GM18858 (cell line): ENCODE measurements around the gene F3.

Experiments
- ATAC-seq: cut with Tn5 transposase; IDR thresholded peaks from one replicate; pipeline ENCODE4 v1.9.1; 2021; ENCODE audit not compliant: unreplicated experiment

Gene F3

GRCh38 chr1:94553323-94553730, 11.8 kb upstream of the F3 start:
- no peak for ATAC-seq

- ATAC-seq = no peak
Measured at GRCh38 chr1:94552071-94552586, 10.6 kb upstream of the F3 start.

- no peak for ATAC-seq
Measured at GRCh38 chr1:94551449-94551848, 9.9 kb upstream of the F3 start.

- no peak for ATAC-seq
Measured at GRCh38 chr1:94550800-94551241, 9.3 kb upstream of the F3 start.

- ATAC-seq = no peak
Measured at GRCh38 chr1:94550396-94550795, 8.8 kb upstream of the F3 start.

- ATAC-seq = no peak
Measured at GRCh38 chr1:94549706-94550105, 8.1 kb upstream of the F3 start.

GRCh38 chr1:94544706-94545490, 3.3 kb upstream of the F3 start:
- ATAC-seq = no peak

- no peak for ATAC-seq
Measured at GRCh38 chr1:94543893-94544635, 2.5 kb upstream of the F3 start.

- ATAC-seq = no peak
Measured at GRCh38 chr1:94543001-94543400, 1.4 kb upstream of the F3 start.

GRCh38 chr1:94542088-94542870, 720 bp upstream of the F3 start:
- no peak for ATAC-seq

GRCh38 chr1:94540440-94541245, 916 bp downstream of the F3 start:
- no peak for ATAC-seq

- ATAC-seq = no peak
Measured at GRCh38 chr1:94539496-94539895, 2.1 kb downstream of the F3 start.

- no peak for ATAC-seq
Measured at GRCh38 chr1:94538243-94538827, 3.2 kb downstream of the F3 start.

- ATAC-seq = no peak
Measured at GRCh38 chr1:94537254-94537653, 4.3 kb downstream of the F3 start.

GRCh38 chr1:94535879-94536278, 5.7 kb downstream of the F3 start:
- ATAC-seq = no peak

- no peak for ATAC-seq
Measured at GRCh38 chr1:94535095-94535494, 6.5 kb downstream of the F3 start.

- no peak for ATAC-seq
Measured at GRCh38 chr1:94532077-94532476, 9.5 kb downstream of the F3 start.

- ATAC-seq = no peak
Measured at GRCh38 chr1:94531664-94532063, 9.9 kb downstream of the F3 start.

GRCh38 chr1:94530373-94530878, 11.1 kb downstream of the F3 start:
- no peak for ATAC-seq

GRCh38 chr1:94529416-94529815, 12.1 kb downstream of the F3 start:
- no peak for ATAC-seq
